GM12878 (cell line): ENCODE measurements around the gene VWA8.

Experiments used
- ASH2L ChIP-seq: fragments of 300-600, 200-600 bp; sonication (generic); IDR thresholded peaks from 2 replicates; pipeline ENCODE4 v1.6.1; 2017; ENCODE audit warnings: low read depth, mild to moderate bottlenecking, borderline replicate concordance
- NFIC ChIP-seq: IDR thresholded peaks from 2 replicates; pipeline ENCODE4 v1.6.1; 2012; ENCODE audit warnings: low read depth, mild to moderate bottlenecking, inconsistent platforms, low read length, moderate library complexity
- POLR2A ChIP-seq: IDR thresholded peaks from 2 replicates; pipeline ENCODE4 v1.6.1; 2011; ENCODE audit warnings: low read depth, mild to moderate bottlenecking, low read length
- RB1 ChIP-seq: fragments of 450-650 bp; formaldehyde crosslinking; IDR thresholded peaks from 2 replicates; pipeline ENCODE4 v1.6.1; 2017; ENCODE audit warnings: mild to moderate bottlenecking, borderline replicate concordance
- RBBP5 ChIP-seq: fragments of 200-600 bp; sonication (generic); conservative IDR thresholded peaks from 2 replicates; pipeline ENCODE4 v1.6.1; 2016
- SREBF2 ChIP-seq: IDR thresholded peaks from 2 replicates; pipeline ENCODE4 v1.6.1; 2012; ENCODE audit warnings: mild to moderate bottlenecking, low read length
- TF ChIP-seq, protein P1 (sequence below): fragments of 150-350 bp; IDR thresholded peaks from 2 replicates; pipeline ENCODE4 v1.6.1; 2016; ENCODE audit warnings: low read depth, low read length

DNA sequence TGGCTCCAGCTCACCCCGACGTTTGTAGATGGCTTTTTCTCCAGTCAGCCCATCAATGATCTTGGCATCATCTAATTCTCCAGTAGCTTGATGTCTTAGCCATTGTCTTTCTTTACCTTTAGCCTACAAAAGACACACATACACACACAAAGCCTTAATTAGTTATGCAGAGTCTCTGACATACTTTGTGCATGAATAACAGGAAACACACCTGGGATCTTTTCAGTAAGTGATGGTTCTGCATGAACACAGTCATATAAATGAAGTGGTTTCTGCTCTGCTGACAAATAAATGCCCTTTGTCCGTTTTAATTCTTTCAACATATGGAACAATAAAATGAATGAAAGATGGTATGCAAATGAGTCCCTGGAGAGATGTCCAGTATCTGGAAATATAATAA is 370.3 kb downstream of the VWA8 start:
- no peak for TF ChIP-seq RBBP5
- no peak for TF ChIP-seq NFIC
- TF ChIP-seq POLR2A: no peak
- no peak for TF ChIP-seq ASH2L
- TF ChIP-seq, protein P1, sequence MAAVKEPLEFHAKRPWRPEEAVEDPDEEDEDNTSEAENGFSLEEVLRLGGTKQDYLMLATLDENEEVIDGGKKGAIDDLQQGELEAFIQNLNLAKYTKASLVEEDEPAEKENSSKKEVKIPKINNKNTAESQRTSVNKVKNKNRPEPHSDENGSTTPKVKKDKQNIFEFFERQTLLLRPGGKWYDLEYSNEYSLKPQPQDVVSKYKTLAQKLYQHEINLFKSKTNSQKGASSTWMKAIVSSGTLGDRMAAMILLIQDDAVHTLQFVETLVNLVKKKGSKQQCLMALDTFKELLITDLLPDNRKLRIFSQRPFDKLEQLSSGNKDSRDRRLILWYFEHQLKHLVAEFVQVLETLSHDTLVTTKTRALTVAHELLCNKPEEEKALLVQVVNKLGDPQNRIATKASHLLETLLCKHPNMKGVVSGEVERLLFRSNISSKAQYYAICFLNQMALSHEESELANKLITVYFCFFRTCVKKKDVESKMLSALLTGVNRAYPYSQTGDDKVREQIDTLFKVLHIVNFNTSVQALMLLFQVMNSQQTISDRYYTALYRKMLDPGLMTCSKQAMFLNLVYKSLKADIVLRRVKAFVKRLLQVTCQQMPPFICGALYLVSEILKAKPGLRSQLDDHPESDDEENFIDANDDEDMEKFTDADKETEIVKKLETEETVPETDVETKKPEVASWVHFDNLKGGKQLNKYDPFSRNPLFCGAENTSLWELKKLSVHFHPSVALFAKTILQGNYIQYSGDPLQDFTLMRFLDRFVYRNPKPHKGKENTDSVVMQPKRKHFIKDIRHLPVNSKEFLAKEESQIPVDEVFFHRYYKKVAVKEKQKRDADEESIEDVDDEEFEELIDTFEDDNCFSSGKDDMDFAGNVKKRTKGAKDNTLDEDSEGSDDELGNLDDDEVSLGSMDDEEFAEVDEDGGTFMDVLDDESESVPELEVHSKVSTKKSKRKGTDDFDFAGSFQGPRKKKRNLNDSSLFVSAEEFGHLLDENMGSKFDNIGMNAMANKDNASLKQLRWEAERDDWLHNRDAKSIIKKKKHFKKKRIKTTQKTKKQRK: no peak
- no peak for TF ChIP-seq RB1
- TF ChIP-seq SREBF2: no peak
